Measurements from ENCODE around the gene MAGEF1.

Gene MAGEF1

GRCh38 chr3:184719709-184720108 lies 7.8 kb upstream of the MAGEF1 start:
- DNase-seq: no peak

GRCh38 chr3:184718431-184718830 lies 6.6 kb upstream of the MAGEF1 start:
- no peak for DNase-seq

- DNase-seq: no peak
Measured at GRCh38 chr3:184717399-184717983, 5.6 kb upstream of the MAGEF1 start.

- DNase-seq: no peak
Measured at GRCh38 chr3:184716622-184717398, 4.9 kb upstream of the MAGEF1 start.

- no peak for DNase-seq
Measured at GRCh38 chr3:184715943-184716621, 4.2 kb upstream of the MAGEF1 start.

- DNase-seq: no peak
Measured at GRCh38 chr3:184713521-184713920, 1.7 kb upstream of the MAGEF1 start.

GRCh38 chr3:184713040-184713355 lies 1.1 kb upstream of the MAGEF1 start:
- no peak for DNase-seq

- no peak for DNase-seq
Measured at GRCh38 chr3:184712248-184713039, 580 bp upstream of the MAGEF1 start.

- DNase-seq: no peak
Measured at GRCh38 chr3:184710870-184711492, 883 bp downstream of the MAGEF1 start.

GRCh38 chr3:184703657-184704056 lies 8.2 kb downstream of the MAGEF1 start:
- DNase-seq: no peak

GRCh38 chr3:184700759-184701158 lies 11.1 kb downstream of the MAGEF1 start:
- no peak for DNase-seq

GRCh38 chr3:184697845-184698244 lies 14.0 kb downstream of the MAGEF1 start:
- no peak for DNase-seq

- DNase-seq: no peak
Measured at GRCh38 chr3:184696697-184697096, 15.2 kb downstream of the MAGEF1 start.

- no peak for DNase-seq
Measured at GRCh38 chr3:184694716-184695115, 17.1 kb downstream of the MAGEF1 start.

- DNase-seq: no peak
Measured at GRCh38 chr3:184694133-184694665, 17.7 kb downstream of the MAGEF1 start.

GRCh38 chr3:184693011-184693975 lies 18.6 kb downstream of the MAGEF1 start:
- no peak for DNase-seq

GRCh38 chr3:184691397-184692231 lies 20.2 kb downstream of the MAGEF1 start:
- DNase-seq: no peak

GRCh38 chr3:184690192-184690883 lies 21.5 kb downstream of the MAGEF1 start:
- DNase-seq: no peak

GRCh38 chr3:184688882-184689271 lies 23.0 kb downstream of the MAGEF1 start:
- no peak for DNase-seq
